Glutamatergic neuron (in vitro differentiated cells): ENCODE data around the gene SLC38A10. TPM values are rescaled to one million over a fixed set of nuclear protein-coding genes. Genes with fewer than 3 reads are reported as not detected.

Source experiments
- DNase-seq: peaks from one replicate; pipeline ENCODE4 v3.0.0; 2022
- H3K27ac Mint-ChIP-seq: one replicate; pipeline ENCODE4 v1.8.0; 2020; ENCODE audit warnings: mild to moderate bottlenecking, mixed read lengths, inconsistent platforms; ENCODE audit not compliant: unreplicated experiment
- H3K27me3 Mint-ChIP-seq: one replicate; pipeline ENCODE4 v1.8.0; 2020; ENCODE audit warnings: mild to moderate bottlenecking, moderate library complexity, mixed read lengths, inconsistent platforms; ENCODE audit not compliant: unreplicated experiment
- H3K36me3 Mint-ChIP-seq: one replicate; pipeline ENCODE4 v1.8.0; 2020; ENCODE audit warnings: mild to moderate bottlenecking, mixed read lengths, inconsistent platforms; ENCODE audit not compliant: unreplicated experiment
- H3K4me1 Mint-ChIP-seq: one replicate; pipeline ENCODE4 v1.8.0; 2020; ENCODE audit warnings: mild to moderate bottlenecking, low read depth, mixed read lengths, inconsistent platforms; ENCODE audit not compliant: unreplicated experiment
- H3K4me3 Mint-ChIP-seq: one replicate; pipeline ENCODE4 v1.8.0; 2020; ENCODE audit warnings: mild to moderate bottlenecking, mixed read lengths, inconsistent platforms; ENCODE audit not compliant: unreplicated experiment
- H3K9me3 Mint-ChIP-seq: one replicate; pipeline ENCODE4 v1.8.0; 2020; ENCODE audit warnings: mild to moderate bottlenecking, moderate library complexity, mixed read lengths, inconsistent platforms; ENCODE audit not compliant: unreplicated experiment
- total RNA-seq: library from RNA; stranded (reverse); fragmentation: NEBNext Ultra II Directional; extraction: Animal tissue kit (Norgen Biotek cat#: 25700); gene quantifications from one replicate; pipeline ENCODE4 v1.2.1, GENCODE V29; 2021; ENCODE audit not compliant: unreplicated experiment
- TF ChIP-seq, protein P1 (sequence below): fragments of 200-600 bp; sonication (generic); IDR thresholded peaks from one replicate; pipeline ENCODE4 v1.5.0; 2021; ENCODE audit not compliant: partially characterized antibody, unreplicated experiment

The SLC38A10 gene
- total RNA-seq, 1 donor from 2014 or later: 92.4 TPM

GRCh38 chr17:81259058-81259605 is 36.0 kb downstream of the SLC38A10 start:
- H3K27me3 Mint-ChIP-seq: peaks cover 3% of the 10 kb centered on the region
- H3K27ac Mint-ChIP-seq: no peak overlapping the region
- H3K4me1 Mint-ChIP-seq: peaks cover 13% of the 10 kb centered on the region
- DNase-seq: no peak
- H3K9me3 Mint-ChIP-seq: peaks cover 9% of the 10 kb centered on the region
- H3K36me3 Mint-ChIP-seq: no peaks in the 10 kb centered on the region
- no peak overlapping the region for H3K4me3 Mint-ChIP-seq
- TF ChIP-seq, protein P1, sequence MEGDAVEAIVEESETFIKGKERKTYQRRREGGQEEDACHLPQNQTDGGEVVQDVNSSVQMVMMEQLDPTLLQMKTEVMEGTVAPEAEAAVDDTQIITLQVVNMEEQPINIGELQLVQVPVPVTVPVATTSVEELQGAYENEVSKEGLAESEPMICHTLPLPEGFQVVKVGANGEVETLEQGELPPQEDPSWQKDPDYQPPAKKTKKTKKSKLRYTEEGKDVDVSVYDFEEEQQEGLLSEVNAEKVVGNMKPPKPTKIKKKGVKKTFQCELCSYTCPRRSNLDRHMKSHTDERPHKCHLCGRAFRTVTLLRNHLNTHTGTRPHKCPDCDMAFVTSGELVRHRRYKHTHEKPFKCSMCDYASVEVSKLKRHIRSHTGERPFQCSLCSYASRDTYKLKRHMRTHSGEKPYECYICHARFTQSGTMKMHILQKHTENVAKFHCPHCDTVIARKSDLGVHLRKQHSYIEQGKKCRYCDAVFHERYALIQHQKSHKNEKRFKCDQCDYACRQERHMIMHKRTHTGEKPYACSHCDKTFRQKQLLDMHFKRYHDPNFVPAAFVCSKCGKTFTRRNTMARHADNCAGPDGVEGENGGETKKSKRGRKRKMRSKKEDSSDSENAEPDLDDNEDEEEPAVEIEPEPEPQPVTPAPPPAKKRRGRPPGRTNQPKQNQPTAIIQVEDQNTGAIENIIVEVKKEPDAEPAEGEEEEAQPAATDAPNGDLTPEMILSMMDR: no peak

DNA sequence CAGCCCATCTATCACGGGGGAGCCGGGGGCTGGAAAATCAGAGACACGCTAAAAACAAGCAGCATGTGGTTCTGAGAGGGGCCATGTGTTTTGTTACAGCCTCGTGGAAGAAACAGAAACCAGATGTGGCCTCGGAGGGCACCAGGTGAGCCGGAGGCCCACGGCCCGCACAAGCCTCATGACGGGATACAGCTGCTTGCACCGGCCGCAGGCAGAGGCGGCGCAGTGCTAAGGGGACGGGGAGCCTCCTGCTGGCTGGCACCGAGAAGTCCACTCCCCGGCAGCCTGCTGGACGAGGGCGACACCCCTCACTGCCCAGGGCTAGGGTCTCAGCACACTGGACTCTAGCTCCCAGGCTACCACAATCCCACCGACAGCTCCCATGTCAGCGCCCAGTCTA is 36.8 kb downstream of the SLC38A10 start:
- DNase-seq: no peak
- H3K9me3 Mint-ChIP-seq: peaks cover 15% of the 10 kb centered on the region
- peaks cover 8% of the 10 kb centered on the region for H3K27me3 Mint-ChIP-seq
- H3K27ac Mint-ChIP-seq: no peak overlapping the region
- H3K4me1 Mint-ChIP-seq: peaks cover 21% of the 10 kb centered on the region
- no peaks in the 10 kb centered on the region for H3K36me3 Mint-ChIP-seq
- no peak overlapping the region for H3K4me3 Mint-ChIP-seq
- TF ChIP-seq, protein P1: peak; percentile 4

- Mint-ChIP-seq H3K36me3 (no peaks in the 10 kb centered on the region), H3K27me3 (peaks cover 12% of the 10 kb centered on the region), H3K4me3 (no peak overlapping the region), H3K27ac (no peak overlapping the region), H3K9me3 (peaks cover 18% of the 10 kb centered on the region), H3K4me1 (peaks cover 27% of the 10 kb centered on the region)
- DNase-seq: no peak
- TF ChIP-seq, protein P1: no peak
These were observed 37.6 kb downstream of the SLC38A10 start for GRCh38 chr17:81257533-81257932.

DNA sequence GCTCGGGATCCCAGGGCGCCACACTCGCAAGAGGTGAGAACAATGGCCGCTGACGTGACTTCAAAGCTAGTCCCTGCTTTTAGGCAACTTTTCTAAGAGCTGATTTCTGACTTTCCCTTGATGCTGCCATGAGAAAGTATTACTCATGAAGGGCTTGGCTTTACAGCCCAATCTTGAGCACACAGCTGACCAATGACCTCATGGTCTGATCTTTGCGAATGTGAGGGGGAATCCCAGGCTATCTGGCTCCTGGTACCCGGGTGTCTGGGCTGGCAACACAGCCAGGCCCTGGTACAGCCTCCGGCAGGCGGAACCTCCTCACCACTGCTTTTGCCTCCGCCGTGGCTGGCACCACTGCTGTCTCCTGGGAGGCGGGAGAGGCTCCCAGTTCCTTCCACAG is 38.5 kb downstream of the SLC38A10 start:
- H3K4me1 Mint-ChIP-seq: peaks cover 27% of the 10 kb centered on the region
- no peaks in the 10 kb centered on the region for H3K36me3 Mint-ChIP-seq
- no peak for DNase-seq
- no peak overlapping the region for H3K4me3 Mint-ChIP-seq
- peaks cover 24% of the 10 kb centered on the region for H3K9me3 Mint-ChIP-seq
- no peak overlapping the region for H3K27ac Mint-ChIP-seq
- TF ChIP-seq, protein P1: no peak
- peaks cover 21% of the 10 kb centered on the region for H3K27me3 Mint-ChIP-seq

GRCh38 chr17:81254955-81255717 is 40.0 kb downstream of the SLC38A10 start:
- TF ChIP-seq, protein P1: peak; percentile 27
- peak; percentile 73 for DNase-seq
- peaks cover 34% of the 10 kb centered on the region for H3K4me1 Mint-ChIP-seq
- H3K36me3 Mint-ChIP-seq: no peaks in the 10 kb centered on the region
- peak overlapping the region; percentile 50 for H3K4me3 Mint-ChIP-seq
- peaks cover 26% of the 10 kb centered on the region for H3K9me3 Mint-ChIP-seq
- peak overlapping the region; percentile 90 for H3K27ac Mint-ChIP-seq
- peaks cover 26% of the 10 kb centered on the region for H3K27me3 Mint-ChIP-seq
